H1 (cell line): ENCODE data around the gene TSEN2. TPM values are rescaled to one million over a fixed set of nuclear protein-coding genes. Genes with fewer than 3 reads are reported as not detected.

ENCODE experiments used
- CTCF ChIA-PET: fragments of 300-600 bp; sonication (Branson Sonifier 250); formaldehyde crosslinking; loops from one replicate; lab custom pipeline; 2021; ENCODE audit not compliant: partially characterized antibody; lab: Charles Lee
- POLR2A ChIA-PET: fragments of 300-600 bp; sonication (Branson Sonifier 250); formaldehyde crosslinking; loops from one replicate; lab custom pipeline; 2021; ENCODE audit warnings: inconsistent platforms; ENCODE audit not compliant: partially characterized antibody; lab: Charles Lee
- DNase-seq, 2 experiments: peaks; one replicate each; pipeline versions ENCODE4 v3.0.0 to v3.0.0-alpha.2; 2010 to 2022; ENCODE audit warnings: low spot score in 2 of 2, low read depth in 1 of 2, mixed read lengths in 1 of 2
- FAIRE-seq: peaks from 2 replicates; lab custom pipeline; 2011; peaks lifted over from hg19 to GRCh38; lab: Jason Lieb, UNC
- H2AFZ ChIP-seq: 2 replicates; pipeline ENCODE4 v1.8.1; 2012; ENCODE audit warnings: low read length, inconsistent platforms
- H2AK5ac ChIP-seq: 2 replicates; pipeline ENCODE4 v1.6.1; 2013; ENCODE audit warnings: low read depth, low read length
- H2BK120ac ChIP-seq: replicated peaks from 2 replicates; pipeline ENCODE3; 2013; ENCODE audit warnings: low read depth, low read length, inconsistent platforms
- H2BK12ac ChIP-seq: 2 replicates; pipeline ENCODE4 v1.6.1; 2013; ENCODE audit warnings: low read depth, low read length
- H2BK15ac ChIP-seq: 2 replicates; pipeline ENCODE4 v1.6.1; 2013; ENCODE audit warnings: low read length
- H2BK20ac ChIP-seq: 2 replicates; pipeline ENCODE4 v1.6.1; 2013; ENCODE audit warnings: low read length
- H2BK5ac ChIP-seq: 2 replicates; pipeline ENCODE4 v1.6.1; 2013; ENCODE audit warnings: low read depth, low read length
- H3K14ac ChIP-seq: 2 replicates; pipeline ENCODE4 v1.6.1; 2013; ENCODE audit warnings: inconsistent platforms; ENCODE audit not compliant: insufficient read length
- H3K18ac ChIP-seq: 2 replicates; pipeline ENCODE4 v1.6.1; 2013; ENCODE audit warnings: low read length; ENCODE audit errors: extremely low read depth
- H3K23ac ChIP-seq: 2 replicates; pipeline ENCODE4 v1.6.1; 2013; ENCODE audit warnings: inconsistent platforms; ENCODE audit not compliant: insufficient read length
- H3K23me2 ChIP-seq: 2 replicates; pipeline ENCODE4 v1.6.1; 2013; ENCODE audit warnings: low read depth, low read length
- H3K27ac ChIP-seq: 2 replicates; pipeline ENCODE4 v1.6.1; 2011; ENCODE audit warnings: low read depth, low read length, inconsistent platforms
- H3K27me3 ChIP-seq, 4 experiments: replicated peaks in 1 of 4; 1 replicate in 1 of 4; 2 replicates in 3 of 4; pipeline versions ENCODE4 v1.6.1 to v1.8.1; 2011 to 2013; ENCODE audit warnings: low read length in 3 of 4, mild to moderate bottlenecking in 3 of 4, inconsistent platforms in 2 of 4, mixed read lengths in 2 of 4, moderate library complexity in 1 of 4; ENCODE audit not compliant: control insufficient read depth in 3 of 4, insufficient read depth in 3 of 4; ENCODE audit errors: extremely low read depth in 1 of 4
- H3K36me3 ChIP-seq, 4 experiments: 2 replicates each; pipeline versions ENCODE4 v1.6.1 to v1.8.1; 2011 to 2013; ENCODE audit warnings: mild to moderate bottlenecking in 4 of 4, low read length in 3 of 4, moderate library complexity in 2 of 4, control low read depth in 1 of 4, inconsistent platforms in 1 of 4; ENCODE audit not compliant: insufficient read depth in 4 of 4, control insufficient read depth in 2 of 4
- H3K4ac ChIP-seq: replicated peaks from 2 replicates; pipeline ENCODE3; 2013; ENCODE audit warnings: low read length, low read depth, mixed read lengths, inconsistent platforms; ENCODE audit not compliant: insufficient read length
- H3K4me1 ChIP-seq, 4 experiments: replicated peaks in 1 of 4; 1 replicate in 1 of 4; 2 replicates in 3 of 4; pipeline versions ENCODE4 v1.6.1 to v1.8.1; 2011 to 2013; ENCODE audit warnings: low read length in 3 of 4, inconsistent platforms in 2 of 4, mixed read lengths in 1 of 4; ENCODE audit not compliant: insufficient read depth in 4 of 4, control insufficient read depth in 3 of 4
- H3K4me2 ChIP-seq, 2 experiments: 2 replicates each; pipeline versions ENCODE4 v1.6.1 to v1.8.1; 2011 to 2013; ENCODE audit warnings: low read depth in 2 of 2, low read length in 2 of 2, control low read depth in 1 of 2, inconsistent platforms in 1 of 2, mild to moderate bottlenecking in 1 of 2; ENCODE audit not compliant: insufficient read depth in 1 of 2
- H3K4me3 ChIP-seq, 4 experiments: fragments of 200-600, 300-600 bp in 1 of 4; sonication (generic), shearing (Covaris generic), sonication (Bioruptor Twin) in 1 of 4; 2 replicates each; pipeline versions ENCODE4 v1.5.1 to v1.8.1; 2011 to 2016; ENCODE audit warnings: low read length in 4 of 4, low read depth in 3 of 4, control low read depth in 2 of 4, inconsistent platforms in 2 of 4, mild to moderate bottlenecking in 2 of 4, mixed read lengths in 1 of 4, moderate library complexity in 1 of 4; ENCODE audit not compliant: insufficient read depth in 2 of 4; ENCODE audit errors: extremely low read depth in 1 of 4
- H3K56ac ChIP-seq: replicated peaks from 2 replicates; pipeline ENCODE3; 2013; ENCODE audit warnings: low read depth, mild to moderate bottlenecking, mixed read lengths, low read length, inconsistent platforms; ENCODE audit not compliant: insufficient read length
- H3K79me1 ChIP-seq: 2 replicates; pipeline ENCODE4 v1.6.1; 2013; ENCODE audit warnings: low read depth, low read length, control low read depth
- H3K79me2 ChIP-seq, 2 experiments: 2 replicates each; pipeline versions ENCODE4 v1.6.1 to v1.8.1; 2012 to 2013; ENCODE audit warnings: low read length in 2 of 2, mild to moderate bottlenecking in 2 of 2, inconsistent platforms in 1 of 2; ENCODE audit not compliant: insufficient read depth in 2 of 2, control insufficient read depth in 1 of 2
- H3K9ac ChIP-seq, 4 experiments: replicated peaks in 1 of 4; 1 replicate in 1 of 4; 2 replicates in 3 of 4; pipeline versions ENCODE4 v1.6.1 to v1.8.1; 2011 to 2013; ENCODE audit warnings: low read depth in 3 of 4, low read length in 3 of 4, control low read depth in 2 of 4, mild to moderate bottlenecking in 2 of 4, moderate library complexity in 2 of 4, inconsistent platforms in 1 of 4; ENCODE audit errors: extremely low read depth in 1 of 4
- H3K9me3 ChIP-seq, 2 experiments: 2 replicates each; pipeline versions ENCODE4 v1.6.1 to v1.8.1; 2012 to 2013; ENCODE audit warnings: mild to moderate bottlenecking in 2 of 2, moderate library complexity in 2 of 2, control low read depth in 1 of 2, inconsistent platforms in 1 of 2, low read depth in 1 of 2, low read length in 1 of 2, mixed read lengths in 1 of 2; ENCODE audit not compliant: insufficient read depth in 2 of 2
- H4K20me1 ChIP-seq, 2 experiments: replicated peaks in 1 of 2; 2 replicates each; pipeline versions ENCODE3 to v1.8.1; 2011 to 2013; ENCODE audit warnings: inconsistent platforms in 2 of 2, low read length in 2 of 2, mild to moderate bottlenecking in 1 of 2; ENCODE audit not compliant: insufficient read depth in 2 of 2, control insufficient read depth in 1 of 2
- H4K5ac ChIP-seq: 2 replicates; pipeline ENCODE4 v1.6.1; 2013; ENCODE audit warnings: low read length, low read depth, mixed read lengths, inconsistent platforms; ENCODE audit not compliant: insufficient read length
- H4K8ac ChIP-seq: 2 replicates; pipeline ENCODE4 v1.8.0; 2013; ENCODE audit warnings: mild to moderate bottlenecking, moderate library complexity, low read length, inconsistent platforms; ENCODE audit not compliant: insufficient read depth; ENCODE audit errors: extremely low read depth
- H4K91ac ChIP-seq: replicated peaks from 2 replicates; pipeline ENCODE3; 2013; ENCODE audit warnings: low read length, mixed read lengths, inconsistent platforms; ENCODE audit not compliant: insufficient read length
- ASH2L ChIP-seq: fragments of 200-600, 300-600 bp; sonication (generic); IDR thresholded peaks from one replicate; pipeline ENCODE4 v1.7.1; 2017; ENCODE audit warnings: low read length
- CBX8 ChIP-seq: fragments of 300-800, 300-1000 bp; sonication (generic); IDR thresholded peaks from 2 replicates; pipeline ENCODE4 v1.7.1; 2016; ENCODE audit warnings: low read depth, low read length, borderline replicate concordance
- JUN ChIP-seq: IDR thresholded peaks from 2 replicates; pipeline ENCODE4 v1.6.1; 2011; ENCODE audit warnings: low read depth, mild to moderate bottlenecking, improper control_type of control experiment, low read length
- NANOG ChIP-seq: IDR thresholded peaks from 2 replicates; pipeline ENCODE4 v1.6.1; 2011; ENCODE audit warnings: low read length, low read depth, mild to moderate bottlenecking, inconsistent platforms; ENCODE audit not compliant: insufficient read depth, poor library complexity, severe bottlenecking
- PHF8 ChIP-seq: fragments of 200-600 bp; sonication (generic); conservative IDR thresholded peaks from 2 replicates; pipeline ENCODE4 v1.7.1; 2012; ENCODE audit warnings: low read depth, mild to moderate bottlenecking, inconsistent platforms, low read length, moderate library complexity
- RAD21 ChIP-seq, 2 experiments: IDR thresholded peaks in 1 of 2; conservative IDR thresholded peaks in 1 of 2; 2 replicates each; pipeline ENCODE4 v1.6.1; 2011; ENCODE audit warnings: low read depth in 2 of 2, low read length in 2 of 2, improper control_type of control experiment in 1 of 2, inconsistent platforms in 1 of 2, mild to moderate bottlenecking in 1 of 2, moderate library complexity in 1 of 2
- RXRA ChIP-seq: IDR thresholded peaks from 2 replicates; pipeline ENCODE4 v1.6.1; 2011; ENCODE audit warnings: low read depth, mild to moderate bottlenecking, low read length, moderate library complexity; ENCODE audit not compliant: insufficient read depth
- TAF1 ChIP-seq: IDR thresholded peaks from 2 replicates; pipeline ENCODE4 v1.6.1; 2011; ENCODE audit warnings: mild to moderate bottlenecking, low read depth, low read length
- WGBS, 2 experiments: shearing (Covaris generic) in 1 of 2; methylation state at CpG; one replicate each; pipeline versions ENCODE4 v1.1.6 to v1.1.7; 2013 to 2015; ENCODE audit warnings: low lambda C conversion rate in 2 of 2, mixed read lengths in 2 of 2, inconsistent platforms in 1 of 2, low coverage in 1 of 2, missing lambda C conversion rate in 1 of 2; ENCODE audit not compliant: insufficient replicate concordance in 2 of 2, insufficient coverage in 1 of 2, insufficient read length in 1 of 2; ENCODE audit errors: extremely low coverage in 1 of 2, missing lambda C conversion rate in 1 of 2; 5-methylcytosine and 5-hydroxymethylcytosine counted together
- polyA plus RNA-seq, 7 experiments: library from polyadenylated mRNA; depleted of rRNA in 3 of 7; stranded (reverse) in 5 of 7; unstranded in 2 of 7; fragments of >200 nt in 5 of 7; fragments of 200-250 nt in 2 of 7; gene quantifications; 1 replicate in 5 of 7; 2 replicates in 1 of 7; 4 replicates in 1 of 7; pipeline versions ENCODE4 v1.2.1 to v1.2.3, GENCODE V29; 2011 to 2013; ENCODE audit warnings: missing spikeins in 2 of 7, mixed read lengths in 2 of 7
- total RNA-seq: library from RNA; stranded (reverse); fragmentation: NEBNext Ultra II Directional; extraction: Animal tissue kit (Norgen Biotek cat#: 25700); gene quantifications from 2 replicates; pipeline ENCODE4 v1.2.1, GENCODE V29; 2021
- TF ChIP-seq, protein P1 (sequence below): IDR thresholded peaks from 2 replicates; pipeline ENCODE4 v1.6.1; 2012; ENCODE audit warnings: inconsistent platforms

The TSEN2 gene
- total and polyA plus RNA-seq, 2 of the 8 experiments (the other 6 are each of a cell fraction or from before 2014, with no cell fraction given): 16.1 to 22.4 TPM

DNA sequence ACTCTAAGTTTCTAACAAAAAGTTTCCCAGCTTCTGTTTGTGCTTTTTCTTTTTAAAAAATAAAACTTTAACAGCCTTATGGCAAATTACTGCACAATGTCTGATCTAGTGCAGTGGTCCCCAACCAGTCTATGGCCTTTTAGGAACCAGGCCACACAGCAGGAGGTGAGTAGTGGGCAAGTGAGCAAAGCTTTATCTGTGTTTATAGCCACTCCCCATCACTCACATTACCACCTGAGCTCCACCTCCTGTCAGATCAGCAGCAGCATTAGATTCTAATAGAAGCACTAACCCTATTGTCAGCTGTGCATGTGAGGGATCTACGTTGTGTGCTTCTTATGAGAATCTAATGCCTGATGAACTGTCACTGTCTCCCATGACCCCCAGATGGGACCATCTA is 78.2 kb downstream of the TSEN2 start:
- Histone ChIP-seq H3K9ac (no peak overlapping the region), H3K36me3 (no peaks in the 10 kb centered on the region), H3K79me2 (peaks cover 21 to 95% of the 10 kb centered on the region in 2 experiments), H2BK12ac (no peak overlapping the region), H4K5ac (no peak overlapping the region), H3K4me3 (no peak overlapping the region), H3K4ac (no peak overlapping the region), H2BK5ac (no peak overlapping the region), H3K23me2 (peaks cover 3% of the 10 kb centered on the region; the same call in 1 of the 2 replicates), H3K56ac (no peak overlapping the region), H4K91ac (no peak overlapping the region), H3K18ac (no peak overlapping the region), H2AFZ (no peak overlapping the region), H3K4me1 (peaks cover 0 to 9% (median 4%) of the 10 kb centered on the region in 4 experiments; a peak in 4 of 7 replicates), H2AK5ac (no peak overlapping the region), H3K9me3 (no peaks in the 10 kb centered on the region), H2BK120ac (no peak overlapping the region), H3K4me2 (no peak overlapping the region), H4K20me1 (peaks cover 4 to 33% of the 10 kb centered on the region in 2 experiments), H3K14ac (no peak overlapping the region), H2BK15ac (no peak overlapping the region), H3K79me1 (peaks cover 9% of the 10 kb centered on the region), H3K23ac (no peak overlapping the region), H2BK20ac (no peak overlapping the region), H3K27me3 (no peaks in the 10 kb centered on the region), H3K27ac (no peak overlapping the region), H4K8ac (no peak overlapping the region)
- no peak for DNase-seq
- no peak for FAIRE-seq
- ChIA-PET CTCF (interaction anchor here (0.8 to 2.1 kb wide), 8 partner anchors 11 to 383 kb away, joined by 3 to 8 read pairs (median 4); no protein-coding TSS in a partner anchor), POLR2A (interaction anchor here (0.7 to 1.0 kb wide), 3 partner anchors 9 to 279 kb away, joined by 3 read pairs; no protein-coding TSS in a partner anchor)
- 100% methylated on average over 1 of the region's 1 CpG; no CpG with 5 or more reads in 1 of the 2 experiments for WGBS, 2 experiments
- TF ChIP-seq TAF1: no peak
- TF ChIP-seq, protein P1, sequence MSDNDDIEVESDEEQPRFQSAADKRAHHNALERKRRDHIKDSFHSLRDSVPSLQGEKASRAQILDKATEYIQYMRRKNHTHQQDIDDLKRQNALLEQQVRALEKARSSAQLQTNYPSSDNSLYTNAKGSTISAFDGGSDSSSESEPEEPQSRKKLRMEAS: no peak
- TF ChIP-seq CBX8: no peak
- no peak for TF ChIP-seq RXRA
- no peak for TF ChIP-seq PHF8
- no peak for TF ChIP-seq NANOG
- no peak for TF ChIP-seq JUN
- no peak for TF ChIP-seq ASH2L
- no peak for TF ChIP-seq RAD21 (IDR thresholded peaks at IDR 0.05 in 1 of 2, conservative IDR thresholded peaks at IDR 0.05 in 1 of 2; ENCODE audit: low read depth in 2 of 2, low read length in 2 of 2)
